Mucosa of rectum (tissue), 2 donors: ENCODE data around the gene TMEM150C.

ENCODE experiments used
- H3K27ac ChIP-seq, 2 donors: one replicate each; pipeline ENCODE4 v1.7.0; 2013; ENCODE audit warnings: inconsistent platforms in 2 of 2, low read depth in 2 of 2, low read length in 2 of 2
- H3K27me3 ChIP-seq, 2 donors: one replicate each; pipeline ENCODE4 v1.7.0; 2013; ENCODE audit warnings: low read length in 2 of 2; ENCODE audit not compliant: control insufficient read depth in 2 of 2, insufficient read depth in 2 of 2
- H3K36me3 ChIP-seq, 2 donors: one replicate each; pipeline ENCODE4 v1.7.0; 2013; ENCODE audit warnings: low read length in 2 of 2; ENCODE audit not compliant: control insufficient read depth in 2 of 2, insufficient read depth in 2 of 2
- H3K4me1 ChIP-seq, 2 donors: one replicate each; pipeline ENCODE4 v1.7.0; 2013; ENCODE audit warnings: low read length in 2 of 2, mild to moderate bottlenecking in 1 of 2; ENCODE audit not compliant: control insufficient read depth in 2 of 2, insufficient read depth in 2 of 2
- H3K4me3 ChIP-seq, 2 donors: one replicate each; pipeline ENCODE4 v1.7.0; 2013; ENCODE audit warnings: low read length in 2 of 2
- H3K9ac ChIP-seq, 2 donors: one replicate each; pipeline ENCODE4 v1.7.0; 2013; ENCODE audit warnings: low read length in 2 of 2, low read depth in 1 of 2, mild to moderate bottlenecking in 1 of 2
- H3K9me3 ChIP-seq, 2 donors: one replicate each; pipeline ENCODE4 v1.7.0; 2013; ENCODE audit warnings: low read length in 2 of 2; ENCODE audit not compliant: control insufficient read depth in 2 of 2
- donor health status: healthy.
- donor health status: Normal muscosa, but diverticular disease.

The TMEM150C gene

GRCh38 chr4:82436780-82437179, 125.0 kb downstream of the TMEM150C start:
- Histone ChIP-seq H3K4me1 (no peaks in the 10 kb centered on the region), H3K9me3 (no peaks in the 10 kb centered on the region), H3K4me3 (no peak overlapping the region), H3K9ac (no peak overlapping the region), H3K27me3 (no peaks in the 10 kb centered on the region), H3K36me3 (peaks cover 0 to 2% of the 10 kb centered on the region in 2 donors), H3K27ac (no peak overlapping the region)

- H3K27me3 ChIP-seq = no peaks in the 10 kb centered on the region
- peaks cover 0 to 2% of the 10 kb centered on the region in 2 donors for H3K36me3 ChIP-seq
- no peak overlapping the region for H3K9ac ChIP-seq
- no peak overlapping the region for H3K4me3 ChIP-seq
- H3K9me3 ChIP-seq = no peaks in the 10 kb centered on the region
- H3K4me1 ChIP-seq = peaks cover 6% of the 10 kb centered on the region in 2 donors
- no peak overlapping the region for H3K27ac ChIP-seq
Observed at GRCh38 chr4:82436130-82436529, 125.7 kb downstream of the TMEM150C start.

- Histone ChIP-seq H3K27me3 (no peaks in the 10 kb centered on the region), H3K36me3 (peaks cover 0 to 2% of the 10 kb centered on the region in 2 donors), H3K27ac (no peak overlapping the region), H3K4me1 (peaks cover 7 to 9% of the 10 kb centered on the region in 2 donors), H3K9me3 (no peaks in the 10 kb centered on the region), H3K4me3 (no peak overlapping the region), H3K9ac (no peak overlapping the region)
Observed at GRCh38 chr4:82434949-82435348, 126.8 kb downstream of the TMEM150C start.

- no peak overlapping the region for H3K9ac ChIP-seq
- H3K4me3 ChIP-seq = no peak overlapping the region
- H3K9me3 ChIP-seq = no peaks in the 10 kb centered on the region
- H3K27ac ChIP-seq = no peak overlapping the region
- H3K4me1 ChIP-seq = peaks cover 7 to 9% of the 10 kb centered on the region in 2 donors
- peaks cover 0 to 2% of the 10 kb centered on the region in 2 donors for H3K36me3 ChIP-seq
- no peaks in the 10 kb centered on the region for H3K27me3 ChIP-seq
Observed at GRCh38 chr4:82433791-82434190, 128.0 kb downstream of the TMEM150C start.
